ENCODE measurements around the gene EHBP1.

GRCh38 chr2:62660087-62660486 is 45.4 kb upstream of the EHBP1 start:
- TF ChIP-seq CTCF (IDR thresholded peaks at IDR 0.05; ENCODE audit: extremely low read depth in 1 of 2, insufficient read depth in 1 of 2, low read depth in 1 of 2, low read length in 2 of 2): no peak
- TF ChIP-seq JUN (IDR thresholded peaks at IDR 0.05; ENCODE audit: borderline replicate concordance, insufficient read depth, insufficient read length, low read depth): no peak
- no peak for TF ChIP-seq POLR2A (IDR thresholded peaks at IDR 0.05; ENCODE audit: low read depth, low read length)
- TF ChIP-seq MYC (IDR thresholded peaks at IDR 0.05; ENCODE audit: low read depth, low read length): no peak
- TF ChIP-seq MAX (IDR thresholded peaks at IDR 0.05; ENCODE audit: insufficient read depth, insufficient read length): no peak
